Neural progenitor cell (in vitro differentiated cells): Measurements from ENCODE around the gene ATP5MG.

ENCODE experiments used
- CTCF ChIP-seq: fragments of 200-600 bp; sonication (generic); IDR thresholded peaks from 2 replicates; pipeline ENCODE4 v1.5.1; 2017; ENCODE audit warnings: antibody characterized with exemption, mild to moderate bottlenecking
- EZH2 ChIP-seq: fragments of 200-600 bp; sonication (generic); IDR thresholded peaks from 2 replicates; pipeline ENCODE4 v1.6.1; 2017; ENCODE audit warnings: antibody characterized with exemption, mild to moderate bottlenecking, moderate library complexity
- EZH2phosphoT487 ChIP-seq: fragments of 200-600 bp; sonication (generic); IDR thresholded peaks from 2 replicates; pipeline ENCODE4 v1.6.1; 2017; ENCODE audit warnings: antibody characterized with exemption

GRCh38 chr11:118434553-118435289, 33.3 kb downstream of the ATP5MG start:
- no peak for TF ChIP-seq CTCF
- TF ChIP-seq EZH2phosphoT487 = no peak
- TF ChIP-seq EZH2 = no peak
